ENCODE data around the gene GSAP. TPM values are rescaled to one million over a fixed set of nuclear protein-coding genes. Genes with fewer than 3 reads are reported as not detected.

Gene GSAP
- total and polyA plus RNA-seq, 5 donors from 2014 or later: 1.1 to 6.8 (median 3.2) TPM

GRCh38 chr7:77295549-77295948, 120.6 kb downstream of the GSAP start:
- Histone ChIP-seq H3K4me3 (ENCODE audit: low read depth, low read length) (no peak overlapping the region), H3K9me3 (ENCODE audit: control insufficient read depth in 2 of 2, low read length in 2 of 2) (no peaks in the 10 kb centered on the region), H3K4me1 (ENCODE audit: control insufficient read depth, insufficient read depth, low read length, poor library complexity, severe bottlenecking) (no peaks in the 10 kb centered on the region), H3K36me3 (ENCODE audit: control insufficient read depth, insufficient read depth, low read length) (no peaks in the 10 kb centered on the region), H3K27me3 (ENCODE audit: control insufficient read depth, insufficient read depth, low read length) (no peaks in the 10 kb centered on the region), H3K27ac (ENCODE audit: insufficient read depth, low read length, poor library complexity, severe bottlenecking) (no peak overlapping the region)
- H3K4me3 Mint-ChIP-seq: no peak overlapping the region
- H3K9me3 Mint-ChIP-seq: peaks cover 0 to 15% (median 3%) of the 10 kb centered on the region in 7 donors
- H3K4me1 Mint-ChIP-seq: no peaks in the 10 kb centered on the region
- ATAC-seq (ENCODE audit: low read depth in 2 of 2) (no peak), DNase-seq (no peak)
- H3K27me3 Mint-ChIP-seq: no peaks in the 10 kb centered on the region
- no peak overlapping the region for H3K27ac Mint-ChIP-seq
- peaks cover 49% of the 10 kb centered on the region for H3K36me3 Mint-ChIP-seq

DNA sequence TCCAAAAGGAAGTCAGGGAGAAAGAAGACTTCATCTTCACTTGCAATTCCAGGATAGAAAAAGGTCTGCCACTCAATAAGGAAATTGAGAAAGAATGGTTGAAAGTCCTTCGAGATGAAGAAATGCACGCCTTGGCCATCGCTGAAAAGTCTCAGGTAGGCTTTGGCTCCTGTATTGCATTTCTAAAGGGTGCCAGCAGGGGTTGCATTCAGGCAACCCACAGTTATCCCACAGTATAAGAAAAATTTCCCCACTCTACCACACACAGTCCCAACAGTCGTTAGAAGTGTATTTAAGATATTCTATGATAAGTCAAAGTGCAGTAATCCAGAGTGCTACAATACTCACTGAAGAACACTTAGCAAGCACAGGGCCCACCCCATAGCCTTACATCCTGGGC, 123.1 kb downstream of the GSAP start:
- Histone ChIP-seq H3K27me3 (ENCODE audit: control insufficient read depth, insufficient read depth, low read length) (no peaks in the 10 kb centered on the region), H3K36me3 (ENCODE audit: control insufficient read depth, insufficient read depth, low read length) (no peaks in the 10 kb centered on the region), H3K4me1 (ENCODE audit: control insufficient read depth, insufficient read depth, low read length, poor library complexity, severe bottlenecking) (no peaks in the 10 kb centered on the region), H3K27ac (ENCODE audit: insufficient read depth, low read length, poor library complexity, severe bottlenecking) (no peak overlapping the region), H3K9me3 (ENCODE audit: control insufficient read depth in 2 of 2, low read length in 2 of 2) (no peaks in the 10 kb centered on the region), H3K4me3 (ENCODE audit: low read depth, low read length) (no peak overlapping the region)
- Mint-ChIP-seq H3K36me3 (peaks cover 54% of the 10 kb centered on the region), H3K4me1 (no peaks in the 10 kb centered on the region), H3K4me3 (no peak overlapping the region), H3K27ac (peak overlapping the region in 1 of 3 donors; percentile 26), H3K9me3 (peaks cover 0 to 15% (median 4%) of the 10 kb centered on the region in 7 donors), H3K27me3 (no peaks in the 10 kb centered on the region)
- peak in 1 of 2 donors; percentile 22 for ATAC-seq (ENCODE audit: low read depth in 2 of 2)
- no peak for DNase-seq

GRCh38 chr7:77290425-77290824, 125.7 kb downstream of the GSAP start:
- H3K36me3 ChIP-seq (ENCODE audit: control insufficient read depth, insufficient read depth, low read length): no peaks in the 10 kb centered on the region
- Mint-ChIP-seq H3K36me3 (peaks cover 59% of the 10 kb centered on the region), H3K4me1 (no peaks in the 10 kb centered on the region)

DNA sequence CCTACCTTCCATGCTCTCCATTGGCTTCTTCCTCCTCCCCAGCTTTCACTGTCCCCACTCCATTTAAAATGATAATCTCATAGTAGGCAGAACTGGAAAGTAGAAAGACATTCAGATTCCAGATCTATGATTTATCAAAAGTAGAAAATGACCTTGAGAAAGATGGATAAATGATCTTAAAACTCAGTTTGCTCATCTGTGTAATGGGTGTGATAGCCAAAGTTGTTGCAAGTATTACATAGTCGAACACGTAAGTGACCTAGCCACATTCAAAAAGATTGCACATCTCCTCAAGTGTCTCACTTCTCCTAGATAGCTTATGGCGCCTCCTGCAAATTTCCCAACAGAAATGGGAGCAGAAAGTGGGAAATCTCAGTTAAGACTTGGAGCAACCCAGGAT, 126.8 kb downstream of the GSAP start:
- H3K4me1 Mint-ChIP-seq: no peaks in the 10 kb centered on the region
- ATAC-seq (ENCODE audit: low read depth in 2 of 2) (no peak), DNase-seq (no peak)
- H3K4me3 Mint-ChIP-seq: no peak overlapping the region
- H3K36me3 Mint-ChIP-seq: peaks cover 62% of the 10 kb centered on the region
- Histone ChIP-seq H3K4me3 (ENCODE audit: low read depth, low read length) (no peak overlapping the region), H3K27me3 (ENCODE audit: control insufficient read depth, insufficient read depth, low read length) (no peaks in the 10 kb centered on the region), H3K4me1 (ENCODE audit: control insufficient read depth, insufficient read depth, low read length, poor library complexity, severe bottlenecking) (no peaks in the 10 kb centered on the region), H3K9me3 (ENCODE audit: control insufficient read depth in 2 of 2, low read length in 2 of 2) (no peaks in the 10 kb centered on the region), H3K27ac (ENCODE audit: insufficient read depth, low read length, poor library complexity, severe bottlenecking) (no peak overlapping the region), H3K36me3 (ENCODE audit: control insufficient read depth, insufficient read depth, low read length) (no peaks in the 10 kb centered on the region)
- no peaks in the 10 kb centered on the region for H3K27me3 Mint-ChIP-seq
- peaks cover 0 to 4% (median 2%) of the 10 kb centered on the region in 7 donors for H3K9me3 Mint-ChIP-seq
- H3K27ac Mint-ChIP-seq: no peak overlapping the region

More at GRCh38 chr7:77290425-77290824, 125.7 kb downstream of the GSAP start:
- Mint-ChIP-seq H3K27me3 (no peaks in the 10 kb centered on the region), H3K27ac (peak overlapping the region in 1 of 3 donors; percentile 45), H3K9me3 (peaks cover 0 to 4% (median 2%) of the 10 kb centered on the region in 7 donors), H3K4me3 (no peak overlapping the region)
- Histone ChIP-seq H3K27me3 (ENCODE audit: control insufficient read depth, insufficient read depth, low read length) (no peaks in the 10 kb centered on the region), H3K9me3 (ENCODE audit: control insufficient read depth in 2 of 2, low read length in 2 of 2) (no peaks in the 10 kb centered on the region), H3K27ac (ENCODE audit: insufficient read depth, low read length, poor library complexity, severe bottlenecking) (no peak overlapping the region), H3K4me3 (ENCODE audit: low read depth, low read length) (no peak overlapping the region), H3K4me1 (ENCODE audit: control insufficient read depth, insufficient read depth, low read length, poor library complexity, severe bottlenecking) (no peaks in the 10 kb centered on the region)
- no peak for DNase-seq
- ATAC-seq (ENCODE audit: low read depth in 2 of 2): no peak

- Histone ChIP-seq H3K4me1 (ENCODE audit: control insufficient read depth, insufficient read depth, low read length, poor library complexity, severe bottlenecking) (no peaks in the 10 kb centered on the region), H3K27me3 (ENCODE audit: control insufficient read depth, insufficient read depth, low read length) (no peaks in the 10 kb centered on the region), H3K27ac (ENCODE audit: insufficient read depth, low read length, poor library complexity, severe bottlenecking) (no peak overlapping the region), H3K9me3 (ENCODE audit: control insufficient read depth in 2 of 2, low read length in 2 of 2) (no peaks in the 10 kb centered on the region), H3K36me3 (ENCODE audit: control insufficient read depth, insufficient read depth, low read length) (no peaks in the 10 kb centered on the region), H3K4me3 (ENCODE audit: low read depth, low read length) (no peak overlapping the region)
- peaks cover 0 to 4% (median 2%) of the 10 kb centered on the region in 7 donors for H3K9me3 Mint-ChIP-seq
- H3K36me3 Mint-ChIP-seq: peaks cover 67% of the 10 kb centered on the region
- DNase-seq (no peak), ATAC-seq (ENCODE audit: low read depth in 2 of 2) (no peak)
- no peaks in the 10 kb centered on the region for H3K27me3 Mint-ChIP-seq
- no peak overlapping the region for H3K27ac Mint-ChIP-seq
- H3K4me3 Mint-ChIP-seq: no peak overlapping the region
- no peaks in the 10 kb centered on the region for H3K4me1 Mint-ChIP-seq
Measured at GRCh38 chr7:77288676-77289320, 127.4 kb downstream of the GSAP start.

DNA sequence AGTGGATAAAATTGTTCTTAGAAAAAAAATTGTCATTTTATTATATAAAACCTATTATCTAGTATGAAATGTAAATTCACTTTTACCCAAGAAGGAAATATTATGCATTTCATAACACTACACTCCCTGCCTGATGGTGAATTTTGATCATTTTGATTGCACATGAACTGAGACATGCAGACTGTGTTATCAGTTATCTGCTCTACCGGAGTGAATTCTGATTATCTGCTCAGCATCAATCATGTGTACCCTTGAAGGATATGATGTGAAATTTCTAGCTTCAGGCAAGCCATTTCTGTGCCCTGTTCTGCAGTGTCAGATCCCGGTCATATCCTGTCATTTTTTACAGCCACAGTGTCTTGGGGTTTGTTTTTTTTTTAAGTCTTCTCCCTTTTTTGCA, 131.5 kb downstream of the GSAP start:
- Histone ChIP-seq H3K4me1 (ENCODE audit: control insufficient read depth, insufficient read depth, low read length, poor library complexity, severe bottlenecking) (no peaks in the 10 kb centered on the region), H3K36me3 (ENCODE audit: control insufficient read depth, insufficient read depth, low read length) (no peaks in the 10 kb centered on the region), H3K27ac (ENCODE audit: insufficient read depth, low read length, poor library complexity, severe bottlenecking) (no peak overlapping the region), H3K9me3 (ENCODE audit: control insufficient read depth in 2 of 2, low read length in 2 of 2) (no peaks in the 10 kb centered on the region), H3K27me3 (ENCODE audit: control insufficient read depth, insufficient read depth, low read length) (no peaks in the 10 kb centered on the region), H3K4me3 (ENCODE audit: low read depth, low read length) (no peak overlapping the region)
- H3K9me3 Mint-ChIP-seq: peaks cover 0 to 4% (median 2%) of the 10 kb centered on the region in 7 donors
- no peak for ATAC-seq (ENCODE audit: low read depth in 2 of 2)
- H3K36me3 Mint-ChIP-seq: peaks cover 66% of the 10 kb centered on the region
- no peak for DNase-seq
- no peak overlapping the region for H3K4me3 Mint-ChIP-seq
- H3K27me3 Mint-ChIP-seq: no peaks in the 10 kb centered on the region
- no peak overlapping the region for H3K27ac Mint-ChIP-seq
- H3K4me1 Mint-ChIP-seq: no peaks in the 10 kb centered on the region

- Histone ChIP-seq H3K36me3 (ENCODE audit: control insufficient read depth, insufficient read depth, low read length) (no peaks in the 10 kb centered on the region), H3K4me3 (ENCODE audit: low read depth, low read length) (no peak overlapping the region), H3K27me3 (ENCODE audit: control insufficient read depth, insufficient read depth, low read length) (no peaks in the 10 kb centered on the region), H3K9me3 (ENCODE audit: control insufficient read depth in 2 of 2, low read length in 2 of 2) (no peaks in the 10 kb centered on the region), H3K4me1 (ENCODE audit: control insufficient read depth, insufficient read depth, low read length, poor library complexity, severe bottlenecking) (no peaks in the 10 kb centered on the region), H3K27ac (ENCODE audit: insufficient read depth, low read length, poor library complexity, severe bottlenecking) (no peak overlapping the region)
- H3K27ac Mint-ChIP-seq: no peak overlapping the region
- no peaks in the 10 kb centered on the region for H3K27me3 Mint-ChIP-seq
- H3K9me3 Mint-ChIP-seq: peaks cover 0 to 2% (median 0%) of the 10 kb centered on the region in 7 donors
- DNase-seq (no peak), ATAC-seq (ENCODE audit: low read depth in 2 of 2) (no peak)
- no peak overlapping the region for H3K4me3 Mint-ChIP-seq
- H3K4me1 Mint-ChIP-seq: no peaks in the 10 kb centered on the region
- H3K36me3 Mint-ChIP-seq: peaks cover 62% of the 10 kb centered on the region
Measured at GRCh38 chr7:77284005-77284404, 132.1 kb downstream of the GSAP start.

- H3K4me1 ChIP-seq (ENCODE audit: control insufficient read depth, insufficient read depth, low read length, poor library complexity, severe bottlenecking): no peaks in the 10 kb centered on the region
- H3K9me3 Mint-ChIP-seq: peaks cover 0 to 2% (median 0%) of the 10 kb centered on the region in 7 donors
- H3K4me1 Mint-ChIP-seq: no peaks in the 10 kb centered on the region
- no peaks in the 10 kb centered on the region for H3K27me3 ChIP-seq (ENCODE audit: control insufficient read depth, insufficient read depth, low read length)
- no peak overlapping the region for H3K4me3 ChIP-seq (ENCODE audit: low read depth, low read length)
- H3K27ac ChIP-seq (ENCODE audit: insufficient read depth, low read length, poor library complexity, severe bottlenecking): no peak overlapping the region
- peak overlapping the region in 1 of 3 donors; percentile 23 for H3K27ac Mint-ChIP-seq
- peaks cover 65% of the 10 kb centered on the region for H3K36me3 Mint-ChIP-seq
- H3K36me3 ChIP-seq (ENCODE audit: control insufficient read depth, insufficient read depth, low read length): no peaks in the 10 kb centered on the region
- H3K4me3 Mint-ChIP-seq: no peak overlapping the region
- H3K27me3 Mint-ChIP-seq: no peaks in the 10 kb centered on the region
- no peak for ATAC-seq (ENCODE audit: low read depth in 2 of 2)
- H3K9me3 ChIP-seq (ENCODE audit: control insufficient read depth in 2 of 2, low read length in 2 of 2): no peaks in the 10 kb centered on the region
- no peak for DNase-seq
Measured at GRCh38 chr7:77282897-77283296, 133.3 kb downstream of the GSAP start.
